GM12865 (cell line): Measurements from ENCODE around the gene FLYWCH2.
A peak's percentile ranks its signal among the peaks of the same experiment; 100 is the strongest.

Experiments
- DNase-seq: peaks from one replicate; pipeline ENCODE4 v3.0.0; 2010; ENCODE audit warnings: low read depth
- H3K4me3 ChIP-seq: 2 replicates; pipeline ENCODE4 v1.5.1; 2011; ENCODE audit warnings: mild to moderate bottlenecking, low read depth, low read length, control low read depth
- CTCF ChIP-seq: IDR thresholded peaks from 2 replicates; pipeline ENCODE4 v1.5.1; 2011; ENCODE audit warnings: low read length, control low read depth, low read depth, inconsistent platforms; ENCODE audit not compliant: insufficient read depth; ENCODE audit errors: missing control alignments

Gene FLYWCH2

GRCh38 chr16:2882650-2883457, at the start of gene FLYWCH2:
Gene FLYWCH2 (plus strand): TSS chr16:2883215. CDS start chr16:2896450, 13,235 bp downstream.
- no peak for TF ChIP-seq CTCF
- peak; percentile 99 for DNase-seq
- peak within 1 kb of the TSS; percentile 85 for H3K4me3 ChIP-seq

GRCh38 chr16:2833776-2834175, 49.2 kb upstream of the FLYWCH2 start:
- no peak overlapping the region for H3K4me3 ChIP-seq
- no peak for TF ChIP-seq CTCF
- no peak for DNase-seq

- TF ChIP-seq CTCF, result no peak
- no peak for DNase-seq
- H3K4me3 ChIP-seq, result no peak overlapping the region
These were observed 48.0 kb upstream of the FLYWCH2 start for GRCh38 chr16:2834968-2835367.

- H3K4me3 ChIP-seq, result no peak overlapping the region
- TF ChIP-seq CTCF, result no peak
- DNase-seq, result no peak
These were observed 47.1 kb upstream of the FLYWCH2 start for GRCh38 chr16:2835638-2836493.

GRCh38 chr16:2836646-2837508, 46.1 kb upstream of the FLYWCH2 start:
- H3K4me3 ChIP-seq, result no peak overlapping the region
- DNase-seq, result no peak
- TF ChIP-seq CTCF, result no peak

DNA sequence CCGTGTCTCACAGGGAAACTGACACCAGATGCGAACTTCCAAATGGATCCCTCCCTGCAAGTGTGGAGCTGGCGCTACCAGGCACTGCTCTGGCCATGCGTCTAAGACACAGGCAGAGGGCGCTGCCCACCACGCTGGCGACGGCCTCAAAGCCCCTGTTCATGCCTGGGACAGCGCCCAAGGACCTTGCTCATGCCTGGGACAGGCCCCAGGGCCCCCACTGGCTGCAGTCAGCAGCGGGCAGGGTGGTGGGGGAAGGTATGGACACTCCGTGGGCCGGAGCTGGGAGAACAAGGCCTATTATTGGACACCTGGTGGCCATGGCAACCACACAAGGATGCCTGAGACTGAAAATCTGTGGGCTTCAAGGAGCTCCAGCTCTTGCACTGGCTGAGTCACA, 44.1 kb upstream of the FLYWCH2 start:
- DNase-seq, result peak; percentile 70
- peak; percentile 80 for TF ChIP-seq CTCF

More for the DNA sequence above, 44.1 kb upstream of the FLYWCH2 start:
- H3K4me3 ChIP-seq, result no peak overlapping the region
